GM23248 (cell line): ENCODE results near the gene SLC8B1. TPM values are rescaled to one million over a fixed set of nuclear protein-coding genes. Genes with fewer than 3 reads are reported as not detected.

Source experiments
- DNase-seq: peaks from one replicate; pipeline ENCODE4 v3.0.0-alpha.2; 2015
- H2AFZ ChIP-seq: fragments of 200-600 bp; sonication (generic); 2 replicates; pipeline ENCODE4 v1.6.1; 2016; ENCODE audit warnings: antibody characterized with exemption
- H3F3A ChIP-seq: fragments of 200-600 bp; sonication (generic); 2 replicates; pipeline ENCODE4 v1.6.1; 2016; ENCODE audit warnings: mild to moderate bottlenecking, antibody characterized with exemption, mixed run types; ENCODE audit not compliant: insufficient read depth
- H3K27ac ChIP-seq: fragments of 200-600 bp; sonication (generic); 2 replicates; pipeline ENCODE4 v1.5.1; 2016; ENCODE audit warnings: mild to moderate bottlenecking
- H3K27me3 ChIP-seq: fragments of 200-600 bp; sonication (generic); replicated peaks from 2 replicates; pipeline ENCODE4 v1.6.1; 2016; ENCODE audit warnings: mild to moderate bottlenecking; ENCODE audit not compliant: insufficient read depth
- H3K36me3 ChIP-seq: fragments of 200-600 bp; sonication (generic); 2 replicates; pipeline ENCODE4 v1.6.1; 2016; ENCODE audit warnings: low read depth, mild to moderate bottlenecking
- H3K4me1 ChIP-seq: fragments of 200-600 bp; sonication (generic); 2 replicates; pipeline ENCODE4 v1.6.1; 2016; ENCODE audit warnings: mild to moderate bottlenecking; ENCODE audit not compliant: insufficient read depth
- H3K4me2 ChIP-seq: fragments of 200-600 bp; sonication (generic); one replicate; pipeline ENCODE4 v1.6.1; 2016; ENCODE audit warnings: mild to moderate bottlenecking; ENCODE audit not compliant: unreplicated experiment
- H3K4me3 ChIP-seq: fragments of 200-600 bp; sonication (generic); 2 replicates; pipeline ENCODE4 v1.5.1; 2016; ENCODE audit warnings: mild to moderate bottlenecking
- H3K79me2 ChIP-seq: fragments of 200-600 bp; sonication (generic); 2 replicates; pipeline ENCODE4 v1.6.1; 2016; ENCODE audit warnings: mild to moderate bottlenecking; ENCODE audit not compliant: insufficient read depth
- H3K9ac ChIP-seq: fragments of 200-600 bp; sonication (generic); 2 replicates; pipeline ENCODE4 v1.6.1; 2016; ENCODE audit warnings: mild to moderate bottlenecking
- H3K9me2 ChIP-seq: fragments of 200-600 bp; sonication (generic); 2 replicates; pipeline ENCODE4 v1.6.1; 2016; ENCODE audit warnings: mixed run types, mild to moderate bottlenecking, moderate library complexity; ENCODE audit not compliant: insufficient read depth
- H3K9me3 ChIP-seq: fragments of 200-600 bp; sonication (generic); one replicate; pipeline ENCODE4 v1.6.1; 2017; ENCODE audit warnings: low read depth
- H4K20me1 ChIP-seq: fragments of 200-600 bp; sonication (generic); 2 replicates; pipeline ENCODE4 v1.6.0; 2016; ENCODE audit not compliant: insufficient read depth
- EZH2 ChIP-seq: fragments of 200-600 bp; sonication (generic); IDR thresholded peaks from 2 replicates; pipeline ENCODE4 v1.6.1; 2018; ENCODE audit warnings: antibody characterized with exemption, mild to moderate bottlenecking; ENCODE audit not compliant: insufficient read depth, poor library complexity, severe bottlenecking
- EZH2phosphoT487 ChIP-seq: fragments of 200-600 bp; sonication (generic); IDR thresholded peaks from 2 replicates; pipeline ENCODE4 v1.6.1; 2018; ENCODE audit warnings: antibody characterized with exemption, moderate library complexity, mild to moderate bottlenecking, low read depth; ENCODE audit not compliant: insufficient read depth
- WGBS, 2 experiments: methylation state at CpG; one replicate each; pipeline ENCODE4 v1.1.6; 2015 to 2017; ENCODE audit warnings: low lambda C conversion rate in 2 of 2, low coverage in 1 of 2; ENCODE audit errors: missing lambda C conversion rate in 2 of 2; 5-methylcytosine and 5-hydroxymethylcytosine counted together
- in situ Hi-C: fragments of 300-500 bp; cut with MboI; formaldehyde crosslinking; loops from 2 replicates; pipeline ENCODE4 v1.15.0; 2020
- polyA plus RNA-seq: library from polyadenylated mRNA; unstranded; fragments of >200 nt; fragmentation: Nextera tagmentation; extraction: Ambion mirVana; gene quantifications from 2 replicates; pipeline ENCODE4 v1.2.1, GENCODE V29; 2016
- total RNA-seq: library from RNA; depleted of rRNA; stranded (reverse); fragments of >200 nt; shearing (Covaris generic); gene quantifications from 2 replicates; pipeline ENCODE4 v1.2.3, GENCODE V29; 2014

Gene SLC8B1
- total and polyA plus RNA-seq, 2 experiments from 2014 or later: 6.6 to 9.0 TPM

DNA sequence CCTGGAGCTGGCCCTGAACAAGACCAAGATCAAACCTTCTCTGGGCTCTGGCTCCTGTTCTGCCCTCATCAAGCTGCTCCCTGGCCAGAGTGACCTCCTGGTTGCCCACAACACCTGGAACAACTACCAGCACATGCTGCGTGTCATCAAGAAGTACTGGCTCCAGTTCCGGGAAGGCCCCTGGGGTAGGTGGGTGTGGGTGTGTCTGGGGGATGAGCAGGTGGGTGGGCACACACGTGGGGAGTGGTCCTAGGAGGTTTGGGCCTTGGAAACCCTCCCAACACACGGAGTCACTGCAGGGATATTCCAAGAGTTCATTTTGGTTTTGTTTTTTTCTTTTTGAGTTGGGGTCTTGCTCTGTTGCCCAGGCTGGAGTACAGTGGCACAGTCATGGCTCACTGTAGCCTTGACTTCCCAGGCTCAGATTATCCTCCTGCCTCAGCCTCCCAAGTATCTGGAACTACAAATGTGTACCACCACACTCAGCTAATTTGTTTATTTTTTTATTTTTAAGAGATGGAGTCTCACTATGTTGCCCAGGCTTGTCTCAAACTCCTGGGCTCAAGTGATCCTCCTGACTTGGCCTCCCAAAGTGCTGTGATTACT is 40.0 kb upstream of the SLC8B1 start:
- Histone ChIP-seq H2AFZ (no peak overlapping the region), H3K27me3 (no peaks in the 10 kb centered on the region), H3K9me3 (no peaks in the 10 kb centered on the region), H3K4me2 (no peak overlapping the region), H3K9me2 (no peaks in the 10 kb centered on the region), H3K4me1 (no peaks in the 10 kb centered on the region), H3K79me2 (no peaks in the 10 kb centered on the region), H3K4me3 (no peak overlapping the region), H3K36me3 (no peaks in the 10 kb centered on the region), H3K9ac (no peak overlapping the region), H3K27ac (no peak overlapping the region), H4K20me1 (no peaks in the 10 kb centered on the region), H3F3A (no peaks in the 10 kb centered on the region)
- in situ Hi-C loops: no loop called here
- no peak for DNase-seq
- WGBS, 2 experiments: 73 to 76% methylated on average over 4 of the region's 4 CpGs
- TF ChIP-seq EZH2phosphoT487: no peak
- TF ChIP-seq EZH2: no peak

DNA sequence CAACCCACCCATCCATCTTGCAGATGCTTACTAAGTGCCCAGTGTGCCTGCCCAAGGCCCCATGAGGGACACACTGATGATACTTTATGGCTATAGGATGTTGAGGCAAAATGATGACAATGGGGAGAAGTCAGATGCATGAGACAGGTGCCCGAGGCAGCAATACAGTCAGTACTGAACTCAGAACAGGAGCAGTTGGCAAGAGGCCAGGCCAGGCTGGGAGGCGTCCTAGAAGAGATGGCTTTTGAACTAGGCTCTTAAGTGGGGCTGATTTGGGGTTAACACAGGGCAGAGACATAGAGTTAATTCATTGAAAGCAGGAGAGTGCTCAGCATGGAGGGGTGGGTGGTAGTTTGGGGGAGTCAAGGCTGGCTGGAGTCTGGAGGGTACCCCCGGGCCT is 39.1 kb upstream of the SLC8B1 start:
- no peaks in the 10 kb centered on the region for H3K9me2 ChIP-seq
- H4K20me1 ChIP-seq: no peaks in the 10 kb centered on the region
- H2AFZ ChIP-seq: no peak overlapping the region
- DNase-seq: no peak
- H3K27ac ChIP-seq: no peak overlapping the region
- H3K9me3 ChIP-seq: no peaks in the 10 kb centered on the region
- H3K27me3 ChIP-seq: no peaks in the 10 kb centered on the region
- TF ChIP-seq EZH2phosphoT487 (no peak), EZH2 (no peak)
- H3K4me2 ChIP-seq: no peak overlapping the region
- no peaks in the 10 kb centered on the region for H3K79me2 ChIP-seq
- no peaks in the 10 kb centered on the region for H3K4me1 ChIP-seq
- in situ Hi-C loops: no loop called here
- no peak overlapping the region for H3K9ac ChIP-seq
- no peaks in the 10 kb centered on the region for H3K36me3 ChIP-seq
- H3F3A ChIP-seq: no peaks in the 10 kb centered on the region
- 84 to 90% methylated on average over 3 of the region's 3 CpGs for whole genome bisulfite sequencing, 2 experiments
- H3K4me3 ChIP-seq: no peak overlapping the region

DNA sequence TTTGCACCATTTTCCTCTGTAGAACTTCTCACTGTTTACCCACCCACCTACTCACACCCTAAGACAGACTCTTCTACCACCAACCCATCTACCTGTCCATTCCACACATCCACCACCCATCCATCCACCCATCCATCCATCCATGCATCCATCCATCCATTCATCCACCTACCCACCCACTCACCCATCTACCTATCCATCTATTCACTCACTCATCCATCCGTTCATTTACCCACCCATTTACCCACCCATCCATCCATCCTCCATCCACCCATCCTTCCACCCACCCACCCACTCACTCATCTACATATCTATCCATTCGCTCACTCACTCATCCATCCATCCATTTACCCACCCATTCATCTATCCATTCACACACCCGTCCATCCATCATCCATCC is 38.5 kb upstream of the SLC8B1 start:
- Histone ChIP-seq H3K36me3 (no peaks in the 10 kb centered on the region), H3K27me3 (no peaks in the 10 kb centered on the region), H3K4me2 (no peak overlapping the region), H3F3A (no peaks in the 10 kb centered on the region), H3K4me1 (no peaks in the 10 kb centered on the region), H4K20me1 (no peaks in the 10 kb centered on the region), H3K9me3 (no peaks in the 10 kb centered on the region), H3K4me3 (no peak overlapping the region), H3K9me2 (no peaks in the 10 kb centered on the region), H3K9ac (no peak overlapping the region), H3K79me2 (no peaks in the 10 kb centered on the region), H2AFZ (no peak overlapping the region), H3K27ac (no peak overlapping the region)
- DNase-seq: no peak
- in situ Hi-C loops: no loop called here
- 95% methylated on average over 3 of the region's 3 CpGs; no CpG with 5 or more reads in 1 of the 2 experiments for WGBS, 2 experiments
- no peak for TF ChIP-seq EZH2
- TF ChIP-seq EZH2phosphoT487: no peak

DNA sequence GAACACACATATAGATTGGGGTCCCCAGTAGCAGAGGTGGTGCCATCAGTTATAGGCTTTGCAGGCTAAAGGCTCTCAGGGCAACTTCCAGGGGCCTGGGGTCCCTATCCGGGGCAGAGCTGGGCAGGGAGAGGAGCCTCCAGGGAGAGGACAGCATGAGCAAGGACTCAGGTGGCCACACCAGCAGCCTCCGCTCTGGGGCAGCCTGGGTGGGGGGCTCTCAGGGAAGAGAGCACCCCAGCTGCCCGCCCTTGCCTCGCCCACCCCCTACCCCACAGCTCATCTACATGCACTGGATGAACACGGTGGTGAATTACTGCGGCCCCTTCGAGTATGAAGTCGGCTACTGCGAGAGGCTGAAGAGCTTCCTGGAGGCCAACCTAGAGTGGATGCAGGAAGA is 37.5 kb upstream of the SLC8B1 start:
- H3K4me3 ChIP-seq: no peak overlapping the region
- no peak for TF ChIP-seq EZH2phosphoT487
- TF ChIP-seq EZH2: no peak
- H3F3A ChIP-seq: no peaks in the 10 kb centered on the region
- H3K9ac ChIP-seq: no peak overlapping the region
- no peak overlapping the region for H3K27ac ChIP-seq
- no peaks in the 10 kb centered on the region for H3K4me1 ChIP-seq
- no peak for DNase-seq
- H3K36me3 ChIP-seq: no peaks in the 10 kb centered on the region
- H3K79me2 ChIP-seq: no peaks in the 10 kb centered on the region
- no peaks in the 10 kb centered on the region for H3K27me3 ChIP-seq
- H3K9me2 ChIP-seq: no peaks in the 10 kb centered on the region
- in situ Hi-C loops: no loop called here
- no peak overlapping the region for H2AFZ ChIP-seq
- H4K20me1 ChIP-seq: no peaks in the 10 kb centered on the region
- no peak overlapping the region for H3K4me2 ChIP-seq
- H3K9me3 ChIP-seq: no peaks in the 10 kb centered on the region
- WGBS, 2 experiments: 94% methylated on average over 9 of the region's 9 CpGs

DNA sequence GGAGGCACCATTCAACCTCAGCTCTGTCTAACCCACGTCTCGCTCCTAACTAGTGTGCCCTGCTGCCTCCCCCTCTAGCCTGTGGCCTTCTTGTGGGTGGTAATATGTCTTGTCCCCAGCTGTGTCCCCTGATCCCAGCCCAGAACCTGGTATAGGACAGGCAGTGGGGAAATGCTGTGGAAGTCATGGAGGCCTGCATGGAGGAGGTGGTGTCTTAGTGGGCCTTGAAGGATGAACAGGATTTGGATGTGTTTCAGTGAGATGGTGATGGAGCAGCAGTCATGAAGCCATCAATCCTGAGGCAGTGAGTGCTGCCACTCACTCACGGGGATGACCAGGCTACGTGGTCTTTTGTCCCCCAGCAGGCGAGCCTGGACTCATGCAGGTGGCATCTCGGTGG is 36.9 kb upstream of the SLC8B1 start:
- in situ Hi-C loops: no loop called here
- Histone ChIP-seq H3K36me3 (no peaks in the 10 kb centered on the region), H3K9me2 (no peaks in the 10 kb centered on the region), H3K79me2 (no peaks in the 10 kb centered on the region), H2AFZ (no peak overlapping the region), H4K20me1 (no peaks in the 10 kb centered on the region), H3K9ac (no peak overlapping the region), H3K4me1 (no peaks in the 10 kb centered on the region), H3K4me2 (no peak overlapping the region), H3F3A (no peaks in the 10 kb centered on the region), H3K27me3 (no peaks in the 10 kb centered on the region), H3K4me3 (no peak overlapping the region), H3K9me3 (no peaks in the 10 kb centered on the region), H3K27ac (no peak overlapping the region)
- DNase-seq: no peak
- TF ChIP-seq EZH2: no peak
- no peak for TF ChIP-seq EZH2phosphoT487
- 95 to 99% methylated on average over 6 of the region's 6 CpGs for WGBS, 2 experiments
